ENCODE data around the gene LARP4B. TPM values are rescaled to one million over a fixed set of nuclear protein-coding genes. Genes with fewer than 3 reads are reported as not detected.

Gene LARP4B
- total and polyA plus RNA-seq, 2 donors (not counting 3 experiments of a cell fraction or from before 2014, with no cell fraction given) = 27.4 to 101 TPM

DNA sequence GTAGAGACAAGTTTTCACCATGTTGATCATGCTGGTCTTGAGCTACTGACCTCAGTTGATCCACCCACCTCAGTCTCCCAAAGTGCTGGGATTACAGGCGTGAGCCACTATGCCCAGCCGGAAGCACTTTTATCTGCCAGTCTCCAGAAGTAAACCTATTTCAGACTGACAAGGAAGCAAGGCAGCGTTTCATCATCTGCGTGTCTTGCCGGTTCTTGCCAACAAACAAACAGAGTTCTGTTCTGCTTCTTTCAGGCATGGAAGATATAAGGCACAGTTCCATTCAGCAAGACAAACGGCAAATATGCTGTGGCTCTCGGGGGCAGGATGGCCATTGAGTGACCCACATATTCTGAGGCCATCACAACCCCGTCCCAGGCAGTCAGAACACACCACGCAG lies 15.5 kb upstream of the LARP4B start:
- TF ChIP-seq POLR2A (IDR thresholded peaks at IDR 0.05; ENCODE audit: low read depth, low read length) (no peak), POLR2AphosphoS5 (IDR thresholded peaks at IDR 0.05; ENCODE audit: insufficient read depth, low read depth, low read length) (no peak), FOS (IDR thresholded peaks at IDR 0.05; ENCODE audit: borderline replicate concordance, insufficient read depth, low read length) (no peak), MAX (IDR thresholded peaks at IDR 0.05; ENCODE audit: insufficient read depth, insufficient read length) (no peak), GATA2 (IDR thresholded peaks at IDR 0.05; ENCODE audit: insufficient read depth, insufficient read length, low read depth, low read length) (no peak), MYC (IDR thresholded peaks at IDR 0.05; ENCODE audit: low read depth, low read length) (no peak), CTCF (IDR thresholded peaks at IDR 0.05; ENCODE audit: extremely low read depth in 1 of 2, insufficient read depth in 1 of 2, low read depth in 1 of 2, low read length in 2 of 2) (no peak), EZH2 (IDR thresholded peaks at IDR 0.05; ENCODE audit: borderline replicate concordance, low read depth, low read length, severe bottlenecking) (no peak), JUN (IDR thresholded peaks at IDR 0.05; ENCODE audit: borderline replicate concordance, insufficient read depth, insufficient read length, low read depth) (no peak)
- Histone ChIP-seq H3K27ac (ENCODE audit: insufficient read depth, low read depth, low read length) (no peak overlapping the region), H4K20me1 (replicated peaks; ENCODE audit: control insufficient read depth, extremely low read depth, insufficient read depth, low read length) (no peaks in the 10 kb centered on the region), H3K79me2 (ENCODE audit: control insufficient read depth, insufficient read depth, low read length) (no peaks in the 10 kb centered on the region), H3K27me3 (ENCODE audit: control insufficient read depth in 2 of 2, insufficient read depth in 2 of 2, low read length in 2 of 2) (peaks cover 0 to 6% of the 10 kb centered on the region in 2 experiments), H3K4me2 (ENCODE audit: insufficient read depth, low read length) (no peak overlapping the region), H3K4me3 (replicated peaks in 1 of 3; ENCODE audit: insufficient read depth in 1 of 3, low read depth in 1 of 3, low read length in 3 of 3) (no peak overlapping the region), H3K9ac (replicated peaks; ENCODE audit: extremely low read depth, insufficient read depth, low read length) (no peak overlapping the region), H3K9me1 (replicated peaks; ENCODE audit: control insufficient read depth, extremely low read depth, insufficient read depth, low read length) (no peaks in the 10 kb centered on the region), H3K36me3 (ENCODE audit: control insufficient read depth in 2 of 2, extremely low read depth in 1 of 2, insufficient read depth in 2 of 2, low read length in 2 of 2) (no peaks in the 10 kb centered on the region), H2AFZ (ENCODE audit: low read depth, low read length) (no peak overlapping the region), H3K9me3 (replicated peaks; ENCODE audit: control insufficient read depth, insufficient read depth, low read length) (no peaks in the 10 kb centered on the region), H3K4me1 (ENCODE audit: control insufficient read depth, extremely low read depth, insufficient read depth, low read length) (peaks cover 8% of the 10 kb centered on the region)
- no peak for FAIRE-seq
- CTCF ChIA-PET = no interaction called here
- no TSS peak for BruUV-seq (replicated peaks)
- no peak for DNase-seq (ENCODE audit: low read depth, low spot score)
- POLR2A ChIA-PET = no interaction called here
- dilution Hi-C loops (cut with MboI; ENCODE audit: extremely low pct_ligation_motif_present, low sequenced_read_pairs) = no loop called here
- intact Hi-C loops (cut with micrococcal nuclease) = no loop called here

All from endothelial cell of umbilical vein (primary cell).